ENCODE data around the gene NANOGP8.

Gene NANOGP8

GRCh38 chr15:35038626-35039451 lies 46.3 kb downstream of the NANOGP8 start:
- H3K27me3 ChIP-seq (ENCODE audit: low read depth, low read length) = no peaks in the 10 kb centered on the region
- H2AFZ ChIP-seq (ENCODE audit: low read depth, low read length) = no peak overlapping the region

More at GRCh38 chr15:35038626-35039451, 46.3 kb downstream of the NANOGP8 start:
- H3K4me1 ChIP-seq (ENCODE audit: low read length) = peaks cover 24% of the 10 kb centered on the region
- no peak overlapping the region for H3K4me2 ChIP-seq (ENCODE audit: low read length)
- H3K36me3 ChIP-seq (replicated peaks; ENCODE audit: low read depth, low read length) = no peaks in the 10 kb centered on the region
- no peak overlapping the region for H3K4me3 ChIP-seq (ENCODE audit: low read length)
- no peak overlapping the region for H3K9ac ChIP-seq (ENCODE audit: low read length)
- no peaks in the 10 kb centered on the region for H3K79me2 ChIP-seq (ENCODE audit: low read length)
- H3K27ac ChIP-seq (ENCODE audit: low read length) = no peak overlapping the region
- H4K20me1 ChIP-seq (ENCODE audit: insufficient read depth, low read length) = no peaks in the 10 kb centered on the region
- H3K9me3 ChIP-seq (ENCODE audit: insufficient read depth, low read length) = no peaks in the 10 kb centered on the region
- no peak for TF ChIP-seq EZH2phosphoT487 (IDR thresholded peaks at IDR 0.05; ENCODE audit: low read depth)
- TF ChIP-seq, protein P1, sequence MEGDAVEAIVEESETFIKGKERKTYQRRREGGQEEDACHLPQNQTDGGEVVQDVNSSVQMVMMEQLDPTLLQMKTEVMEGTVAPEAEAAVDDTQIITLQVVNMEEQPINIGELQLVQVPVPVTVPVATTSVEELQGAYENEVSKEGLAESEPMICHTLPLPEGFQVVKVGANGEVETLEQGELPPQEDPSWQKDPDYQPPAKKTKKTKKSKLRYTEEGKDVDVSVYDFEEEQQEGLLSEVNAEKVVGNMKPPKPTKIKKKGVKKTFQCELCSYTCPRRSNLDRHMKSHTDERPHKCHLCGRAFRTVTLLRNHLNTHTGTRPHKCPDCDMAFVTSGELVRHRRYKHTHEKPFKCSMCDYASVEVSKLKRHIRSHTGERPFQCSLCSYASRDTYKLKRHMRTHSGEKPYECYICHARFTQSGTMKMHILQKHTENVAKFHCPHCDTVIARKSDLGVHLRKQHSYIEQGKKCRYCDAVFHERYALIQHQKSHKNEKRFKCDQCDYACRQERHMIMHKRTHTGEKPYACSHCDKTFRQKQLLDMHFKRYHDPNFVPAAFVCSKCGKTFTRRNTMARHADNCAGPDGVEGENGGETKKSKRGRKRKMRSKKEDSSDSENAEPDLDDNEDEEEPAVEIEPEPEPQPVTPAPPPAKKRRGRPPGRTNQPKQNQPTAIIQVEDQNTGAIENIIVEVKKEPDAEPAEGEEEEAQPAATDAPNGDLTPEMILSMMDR (IDR thresholded peaks at IDR 0.05; ENCODE audit: low read depth, low read length) = no peak

Data from OCI-LY3 (cell line).